OCI-LY7 (cell line): Measurements from ENCODE around the gene KCNK13. TPM values are rescaled to one million over a fixed set of nuclear protein-coding genes. Genes with fewer than 3 reads are reported as not detected.

ENCODE experiments used
- small RNA-seq: library from RNA; depleted of rRNA; stranded (forward); fragments of <200 nt; gene quantifications from one replicate; pipeline ENCODE3, GENCODE V24; 2014
- total RNA-seq, 2 experiments: library from RNA; depleted of rRNA in 1 of 2; stranded (reverse); fragments of >200 nt in 1 of 2; shearing (Covaris generic) in 1 of 2; gene quantifications; 2 replicates each; pipeline ENCODE4 v1.2.3, GENCODE V29; 2014 to 2022

Gene KCNK13
- total RNA-seq, 2 experiments from 2014 or later: not detected

Small RNA genes within 50 kb of the gene (small RNA-seq; reads per million reads assigned to genes)
- gene RF00019: not detected

Other genes with a start within 250 kb of the KCNK13 start
- gene EFCAB11, start 107.3 kb upstream of the KCNK13 start, total RNA-seq (2014; rRNA removed; shearing (Covaris generic)): 9.3 and 10.7 TPM in 2 replicates
- 26.6 and 29.5 TPM in 2 replicates for gene EFCAB11, start 107.3 kb upstream of the KCNK13 start, total RNA-seq (2022)
- 65.9 and 67.2 TPM in 2 replicates for gene TDP1, start 106.1 kb upstream of the KCNK13 start, total RNA-seq (2014; rRNA removed; shearing (Covaris generic))
- gene TDP1, start 106.1 kb upstream of the KCNK13 start, total RNA-seq (2022): 71.1 and 75.3 TPM in 2 replicates
- 100 and 117 TPM in 2 replicates for gene PSMC1, start 194.6 kb downstream of the KCNK13 start, total RNA-seq (2014; rRNA removed; shearing (Covaris generic))
- gene PSMC1, start 194.6 kb downstream of the KCNK13 start, total RNA-seq (2022): 76.9 and 92.7 TPM in 2 replicates